Epithelial cell of proximal tubule (primary cell): ENCODE results near the gene SPRY4. TPM values are rescaled to one million over a fixed set of nuclear protein-coding genes. Genes with fewer than 3 reads are reported as not detected.

Experiments used
- DNase-seq: peaks from one replicate; pipeline ENCODE4 v3.0.0-alpha.2; 2011; ENCODE audit warnings: low read depth
- H3K4me3 ChIP-seq: 2 replicates; pipeline ENCODE4 v1.5.1; 2011; ENCODE audit warnings: low read depth, mild to moderate bottlenecking, low read length
- CTCF ChIP-seq: conservative IDR thresholded peaks from 2 replicates; pipeline ENCODE4 v1.5.1; 2012; ENCODE audit warnings: low read depth, mild to moderate bottlenecking, low read length
- total RNA-seq: library from RNA; depleted of rRNA; stranded (reverse); fragments of >200 nt; gene quantifications from 2 replicates; pipeline ENCODE4 v1.2.3, GENCODE V29; 2015

The SPRY4 gene
- total RNA-seq, 1 donor from 2014 or later, result 19.9 TPM

GRCh38 chr5:142289708-142290576, 34.9 kb downstream of the SPRY4 start:
- no peak for TF ChIP-seq CTCF
- no peak overlapping the region for H3K4me3 ChIP-seq
- no peak for DNase-seq

- no peak for DNase-seq
- no peak for TF ChIP-seq CTCF
- H3K4me3 ChIP-seq, result no peak overlapping the region
These were observed 36.9 kb downstream of the SPRY4 start for GRCh38 chr5:142287973-142288313.

GRCh38 chr5:142287096-142287972, 37.5 kb downstream of the SPRY4 start:
- no peak for TF ChIP-seq CTCF
- DNase-seq, result no peak
- H3K4me3 ChIP-seq, result no peak overlapping the region

- TF ChIP-seq CTCF, result no peak
- H3K4me3 ChIP-seq, result no peak overlapping the region
- no peak for DNase-seq
These were observed 38.7 kb downstream of the SPRY4 start for GRCh38 chr5:142286111-142286510.

GRCh38 chr5:142283304-142283703, 41.5 kb downstream of the SPRY4 start:
- DNase-seq, result no peak

GRCh38 chr5:142281966-142282365, 42.9 kb downstream of the SPRY4 start:
- no peak for DNase-seq
- no peak overlapping the region for H3K4me3 ChIP-seq
- no peak for TF ChIP-seq CTCF

More at GRCh38 chr5:142283304-142283703, 41.5 kb downstream of the SPRY4 start:
- no peak overlapping the region for H3K4me3 ChIP-seq
- TF ChIP-seq CTCF, result no peak

- no peak for DNase-seq
- H3K4me3 ChIP-seq, result no peak overlapping the region
- no peak for TF ChIP-seq CTCF
These were observed 43.8 kb downstream of the SPRY4 start for GRCh38 chr5:142281008-142281367.
